ENCODE results near the gene PTPRJ. TPM values are rescaled to one million over a fixed set of nuclear protein-coding genes. Genes with fewer than 3 reads are reported as not detected.

Gene PTPRJ
- total and polyA plus RNA-seq, 9 of the 15 experiments (the other 6 are each of a cell fraction or from before 2014, with no cell fraction given): 0.56 to 10.7 (median 4.8) TPM

GRCh38 chr11:47944632-47945031 is 35.7 kb upstream of the PTPRJ start (continued):
- TF ChIP-seq ZKSCAN8 (CRISPR knock-in tag; IDR thresholded peaks at IDR 0.05): 0 out of 2 replicates have a peak, but pooled peaks have one; percentile 56
- no peak for TF ChIP-seq CBX5 (IDR thresholded peaks at IDR 0.05; ENCODE audit: borderline replicate concordance, low read depth)
- no peak for TF ChIP-seq ZNF583 (CRISPR knock-in tag; IDR thresholded peaks at IDR 0.05)
- peak; percentile 40; the same call in 1 of the 2 replicates for TF ChIP-seq NFIC (IDR thresholded peaks at IDR 0.05)

GRCh38 chr11:47946682-47947559 is 33.4 kb upstream of the PTPRJ start:
- POLR2A ChIA-PET: interaction anchor here (0.8 to 1.8 kb wide), 3 partner anchors 8 to 163 kb away, joined by 3 to 9 read pairs (median 3); no protein-coding TSS in a partner anchor
- Histone ChIP-seq H3K9ac (ENCODE audit: insufficient read depth in 1 of 2, low read depth in 2 of 2, low read length in 2 of 2) (peak overlapping the region; percentile 54 to 87; a peak in 3 of 4 replicates), H3K9me3 (replicated peaks; ENCODE audit: control insufficient read depth, insufficient read depth, low read depth, low read length) (no peaks in the 10 kb centered on the region), H3K9me1 (ENCODE audit: control insufficient read depth, insufficient read depth, low read length) (no peaks in the 10 kb centered on the region), H3K27me3 (ENCODE audit: control insufficient read depth in 2 of 2, insufficient read depth in 2 of 2, low read length in 2 of 2) (no peaks in the 10 kb centered on the region), H3K79me2 (ENCODE audit: control insufficient read depth, insufficient read depth, low read length) (no peaks in the 10 kb centered on the region), H4K20me1 (replicated peaks; ENCODE audit: control insufficient read depth, insufficient read depth, low read length) (no peaks in the 10 kb centered on the region), H3K4me3 (no peak overlapping the region), H2AFZ (ENCODE audit: low read depth, low read length) (peak overlapping the region; percentile 89), H3K36me3 (ENCODE audit: control insufficient read depth, insufficient read depth, low read length) (no peaks in the 10 kb centered on the region), H3K4me2 (ENCODE audit: insufficient read depth, low read length) (peak overlapping the region; percentile 64), H3K4me1 (replicated peaks in 1 of 2; ENCODE audit: control insufficient read depth in 2 of 2, insufficient read depth in 2 of 2, low read length in 2 of 2) (peaks cover 38 to 49% of the 10 kb centered on the region in 2 experiments), H3K27ac (ENCODE audit: extremely low read depth, low read depth, low read length) (peak overlapping the region; percentile 86)
- CTCF ChIA-PET (ENCODE audit: low intra/inter-chr PET ratio): no interaction called here
- intact Hi-C loops (cut with micrococcal nuclease) (no loop called here), in situ Hi-C loops (cut with MboI) (no loop called here)
- 7% methylated on average over 10 of the region's 10 CpGs for WGBS (ENCODE audit: insufficient coverage, low coverage, missing lambda C conversion rate)
- peak; percentile 82 for ATAC-seq
- DNase-seq (ENCODE audit: extremely low read depth in 1 of 4, low spot score in 3 of 4): peak; percentile 85 to 90 (median 87)
- FAIRE-seq: peak; percentile 98
- no TSS peak for BruUV-seq (replicated peaks)
- TF ChIP-seq NR4A1 (CRISPR knock-in tag; IDR thresholded peaks at IDR 0.05) (no peak), NR4A1 (tag; IDR thresholded peaks at IDR 0.05) (peak; percentile 77), TFAM (CRISPR knock-in tag; conservative IDR thresholded peaks at IDR 0.05) (no peak), DPF2 (IDR thresholded peaks at IDR 0.05) (peak; percentile 93), PHB2 (IDR thresholded peaks at IDR 0.05; ENCODE audit: low read depth) (0 out of 2 replicates have a peak, but pooled peaks have one; percentile 28), ELF4 (CRISPR knock-in tag; IDR thresholded peaks at IDR 0.05) (no peak), SLC30A9 (CRISPR knock-in tag; IDR thresholded peaks at IDR 0.05) (no peak), NCOA6 (IDR thresholded peaks at IDR 0.05) (no peak), ARHGAP35 (IDR thresholded peaks at IDR 0.05; ENCODE audit: partially characterized antibody) (no peak), MNT (conservative IDR thresholded peaks at IDR 0.05) (peak in 1 of 2 experiments; percentile 33; a peak in 2 of 4 replicates), ESRRB (CRISPR knock-in tag; IDR thresholded peaks at IDR 0.05; ENCODE audit: borderline replicate concordance) (no peak), BDP1 (IDR thresholded peaks at IDR 0.05; ENCODE audit: insufficient read depth, insufficient read length) (no peak), SMARCC2 (IDR thresholded peaks at IDR 0.05; ENCODE audit: low read depth) (peak; percentile 89), MCM2 (IDR thresholded peaks at IDR 0.05; ENCODE audit: low read depth) (no peak), FIP1L1 (IDR thresholded peaks at IDR 0.05; ENCODE audit: low read depth, low read length, poor library complexity, severe bottlenecking) (no peak), MTA1 (IDR thresholded peaks at IDR 0.05; ENCODE audit: borderline replicate concordance) (0 out of 2 replicates have a peak, but pooled peaks have one; percentile 13), TEAD2 (tag; IDR thresholded peaks at IDR 0.05) (peak; percentile 55; the same call in 1 of the 2 replicates)

Data from K562 (cell line).